ENCODE measurements around the gene IFRD2.
A peak's percentile ranks its signal among the peaks of the same experiment; 100 is the strongest.
"Not testable (repeated sequence)": the region's sequence is repeated elsewhere in the genome, so short reads cannot be mapped to it uniquely, and the experiment has no call there.

Gene IFRD2

DNA sequence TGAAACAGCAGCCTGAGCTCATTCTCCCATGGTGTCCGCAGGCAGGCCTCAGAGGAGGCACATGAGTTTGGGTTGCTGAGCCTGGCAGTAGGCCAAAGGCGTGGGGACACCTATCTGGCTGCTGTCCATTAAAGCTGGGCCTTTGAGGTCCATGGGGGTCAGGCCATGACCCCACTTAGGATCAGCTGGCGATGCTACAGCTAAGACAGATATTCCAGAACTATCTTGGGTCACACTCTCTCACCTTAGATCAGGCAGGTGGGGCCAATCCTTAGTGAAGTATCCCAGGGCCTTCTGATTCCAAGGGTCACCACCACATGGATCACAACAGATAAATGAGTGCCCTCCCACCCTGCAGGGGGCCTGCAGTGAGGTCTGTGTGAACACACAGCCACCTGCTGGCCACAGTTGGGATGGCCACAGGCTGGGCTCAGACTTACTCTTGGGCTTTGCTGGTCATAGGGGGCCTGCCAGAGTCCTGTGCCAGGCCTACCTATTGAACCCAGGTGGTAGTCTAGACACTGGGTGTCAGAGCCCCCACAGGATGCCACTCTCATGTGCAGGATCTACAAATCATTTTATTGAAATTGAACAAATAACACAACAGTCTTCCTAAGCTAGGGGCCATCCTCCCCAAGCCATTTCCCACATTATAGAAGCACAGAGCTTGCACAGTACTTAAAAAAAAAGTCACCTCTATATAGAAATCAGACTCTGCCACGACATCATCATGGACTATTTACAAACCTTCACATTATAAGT is 32.3 kb upstream of the IFRD2 start:
- DNase-seq (ENCODE audit: low read depth), result peak; percentile 65

DNA sequence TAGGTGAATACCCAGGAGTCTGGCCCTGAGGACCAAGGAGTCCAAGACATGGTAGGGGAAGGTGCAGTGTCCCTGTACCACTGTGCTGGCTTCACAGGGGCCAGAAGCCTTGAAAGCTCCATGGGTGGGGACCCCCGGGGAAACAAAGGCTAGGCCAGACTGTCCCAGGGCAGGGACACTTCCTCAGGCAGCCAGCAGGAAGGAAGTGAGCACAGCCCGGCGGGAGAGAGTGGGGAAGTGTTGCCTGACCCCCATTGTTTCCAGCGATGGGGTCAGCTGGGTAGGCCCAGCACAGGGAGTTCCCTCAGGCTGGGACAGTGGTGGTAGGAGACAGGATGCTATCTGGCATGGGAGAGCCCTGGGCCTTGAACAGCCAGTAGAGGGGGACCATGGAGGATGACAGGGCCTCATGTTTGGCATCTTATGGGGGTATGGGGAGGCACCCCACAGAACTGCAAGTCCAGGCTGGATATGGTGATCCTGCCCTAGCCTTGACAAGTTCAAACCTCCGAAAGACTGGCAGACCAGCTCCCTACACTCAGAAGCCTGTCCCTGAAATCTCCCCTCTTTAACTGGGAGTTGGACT is 31.5 kb upstream of the IFRD2 start:
- no peak for DNase-seq (ENCODE audit: low read depth)

DNA sequence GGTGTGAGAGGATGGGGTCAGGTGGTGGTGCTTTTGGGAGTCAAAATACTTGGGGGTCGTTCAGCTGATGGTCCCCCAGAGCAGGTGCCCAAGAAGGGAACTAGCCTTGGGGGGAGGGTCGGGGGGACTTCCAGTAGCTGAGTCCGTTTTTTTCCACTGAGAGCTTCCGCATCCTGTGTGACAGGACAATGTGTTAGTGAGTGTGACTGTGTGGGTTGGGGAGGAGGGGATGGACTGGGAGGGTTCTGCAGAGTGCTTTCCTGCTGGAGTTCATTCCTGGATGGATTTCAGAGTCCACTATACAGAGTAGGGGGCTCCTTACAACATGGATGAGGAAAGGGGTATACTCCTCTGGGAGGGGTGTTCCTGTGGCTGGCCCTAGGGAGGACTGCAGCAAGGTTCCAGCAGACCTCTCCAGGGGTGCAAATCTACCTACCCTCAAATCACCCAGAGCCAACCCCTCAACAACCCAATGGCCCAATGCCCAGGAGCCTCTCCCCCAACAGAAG is 30.9 kb upstream of the IFRD2 start:
- DNase-seq (ENCODE audit: low read depth), result no peak

DNA sequence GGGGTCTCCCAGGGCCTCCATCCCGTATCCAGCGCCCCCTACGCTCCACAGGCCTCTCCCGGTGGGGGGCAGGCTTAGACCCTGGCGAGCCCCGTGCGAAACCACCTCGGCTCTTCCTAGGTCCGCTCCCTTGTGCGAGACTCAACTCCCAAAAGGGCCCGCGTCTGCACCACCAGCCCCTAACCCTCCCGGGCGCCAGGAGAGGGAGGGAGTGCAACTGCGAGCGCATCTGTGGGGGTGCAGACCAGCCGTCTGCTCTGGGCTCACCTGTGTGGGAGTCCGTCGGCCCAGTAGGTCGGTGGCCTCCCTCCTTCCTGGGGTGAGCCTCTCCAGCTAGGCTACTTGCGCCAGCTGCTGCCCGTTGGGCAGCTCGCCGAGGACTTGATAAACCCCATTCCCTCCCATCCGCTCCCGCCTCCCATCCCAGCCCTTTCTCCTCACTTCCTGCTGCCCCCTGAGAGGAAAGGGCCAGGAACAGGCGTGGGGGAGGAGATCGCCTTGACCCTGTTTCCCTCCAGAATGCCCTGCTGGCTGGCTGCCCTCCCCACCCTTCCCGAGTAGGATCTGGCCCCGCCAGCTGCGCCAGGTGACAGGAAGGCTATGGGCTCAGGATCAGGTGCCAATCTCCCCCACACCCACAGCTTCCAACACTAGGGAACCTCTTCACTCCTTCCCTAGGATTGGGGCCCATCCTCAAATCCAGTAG is 30.3 kb upstream of the IFRD2 start, which contains the start of gene HYAL2:
TSS of gene HYAL2 (minus strand) at position 360 of the 706 bp plus-strand sequence. CDS start 2,256 bp downstream, outside the sequence.
- DNase-seq (ENCODE audit: low read depth), result no peak

DNA sequence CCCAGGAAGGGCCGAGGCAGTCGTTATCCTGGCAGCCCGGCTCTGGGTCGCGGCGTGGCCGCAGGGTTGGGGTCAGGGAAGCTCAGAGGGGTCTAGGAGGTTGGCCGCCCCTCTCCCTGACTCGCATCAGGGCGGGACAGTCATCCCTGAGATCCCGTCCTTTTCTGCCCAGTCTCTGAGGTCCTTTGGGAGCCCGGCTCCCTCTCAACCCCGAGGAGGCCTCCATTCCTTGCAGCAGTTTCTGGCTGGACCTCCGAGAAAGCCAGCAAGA is 29.8 kb upstream of the IFRD2 start:
- DNase-seq (ENCODE audit: low read depth), result no peak

DNA sequence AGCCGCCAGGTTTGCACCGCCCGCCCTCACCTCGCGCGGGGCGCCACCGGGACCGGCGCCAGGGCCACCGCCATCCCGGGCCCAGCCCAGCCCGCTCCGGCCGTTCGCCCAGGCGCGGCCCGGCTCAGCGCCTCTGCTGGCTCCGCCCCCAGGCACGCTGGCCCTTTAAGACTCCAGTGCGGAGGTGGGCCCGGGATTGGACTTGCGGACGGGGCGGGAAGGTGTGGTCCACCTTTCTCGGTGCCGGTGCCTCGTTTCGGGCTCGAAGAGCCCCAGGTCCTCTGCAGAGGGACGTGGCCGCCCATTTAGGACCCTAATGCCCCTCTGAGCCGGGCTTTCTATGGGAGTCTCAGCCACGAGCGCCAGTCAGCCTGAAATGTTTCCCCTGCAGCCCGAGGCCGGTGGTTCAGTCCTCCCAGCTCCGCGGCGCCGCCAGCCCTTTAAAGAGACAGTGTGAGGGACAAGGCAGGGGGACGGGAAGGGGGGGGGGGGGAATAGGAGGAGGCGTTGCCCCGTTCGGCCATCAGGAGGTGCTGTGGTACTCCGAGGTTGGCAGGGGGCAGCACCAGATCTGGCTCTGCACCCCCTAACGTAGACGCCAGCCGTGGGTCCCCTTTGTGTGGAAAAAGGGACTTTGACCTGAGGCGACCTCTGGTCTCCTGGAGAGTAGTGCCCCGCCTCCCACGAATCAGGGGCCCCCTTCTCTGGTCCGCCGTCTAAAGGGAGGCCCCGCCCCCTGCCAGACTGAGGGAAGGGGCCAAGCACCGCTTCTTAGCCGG is 29.3 kb upstream of the IFRD2 start:
- DNase-seq (ENCODE audit: low read depth), result peak; percentile 91

DNA sequence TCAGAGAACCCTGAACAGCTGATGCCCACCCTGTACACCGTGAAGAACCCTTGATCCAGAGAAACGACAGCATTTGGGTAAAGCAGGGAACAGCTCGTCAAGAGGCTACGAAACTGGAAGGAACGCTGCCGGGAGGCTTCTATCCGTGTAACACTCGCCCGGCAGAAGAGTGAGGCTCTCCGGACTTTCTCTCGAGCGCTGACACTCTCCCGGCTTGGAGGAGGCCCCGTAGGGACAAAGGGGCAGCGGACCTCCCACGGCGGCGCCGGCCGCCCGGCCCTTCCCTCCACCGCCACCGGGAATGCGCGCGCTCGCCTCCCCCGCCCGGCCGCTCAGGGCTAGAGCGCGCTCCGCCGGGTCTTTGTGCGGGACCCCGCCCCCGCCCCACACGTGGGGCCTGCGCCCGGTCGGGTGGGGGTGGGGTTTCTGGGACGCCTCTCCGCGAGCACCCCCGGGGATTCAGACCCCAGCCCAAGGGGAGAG is 28.7 kb upstream of the IFRD2 start:
- peak; percentile 66 for DNase-seq (ENCODE audit: low read depth)

DNA sequence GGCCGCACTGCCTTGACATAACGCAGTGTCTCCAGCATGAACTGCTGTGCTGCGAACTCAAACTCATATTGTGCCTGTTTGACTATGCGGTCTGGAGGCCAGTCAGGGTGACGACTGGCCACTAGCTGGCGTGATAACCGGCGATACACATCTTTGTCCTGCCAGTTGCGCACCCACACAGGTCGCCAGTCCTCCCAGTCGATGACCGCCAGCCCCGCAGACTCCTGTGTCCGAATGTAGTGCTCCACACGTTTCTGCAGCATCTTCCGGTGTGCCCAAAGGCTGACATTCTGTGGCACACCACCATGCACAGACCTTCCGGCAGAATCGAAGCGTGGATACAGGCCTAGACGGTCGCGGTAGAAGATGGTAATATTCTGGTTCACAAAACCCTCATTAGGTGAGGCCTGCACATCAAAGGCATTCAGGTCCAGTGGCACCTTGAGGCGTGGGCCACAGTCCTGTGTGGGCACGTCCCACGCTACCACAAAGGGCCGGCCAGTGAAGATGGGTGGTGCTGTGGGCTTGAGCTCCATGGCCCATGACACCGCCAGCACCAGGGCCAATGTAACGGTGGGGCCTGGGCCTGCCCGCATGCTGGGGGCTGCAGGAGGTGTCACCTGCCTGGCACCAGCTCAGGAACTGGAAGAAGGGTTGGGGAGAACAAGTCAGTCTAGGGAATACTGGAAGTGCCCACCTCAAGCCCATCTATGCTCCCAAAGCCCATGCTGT is 27.8 kb upstream of the IFRD2 start:
- DNase-seq (ENCODE audit: low read depth), result no peak

DNA sequence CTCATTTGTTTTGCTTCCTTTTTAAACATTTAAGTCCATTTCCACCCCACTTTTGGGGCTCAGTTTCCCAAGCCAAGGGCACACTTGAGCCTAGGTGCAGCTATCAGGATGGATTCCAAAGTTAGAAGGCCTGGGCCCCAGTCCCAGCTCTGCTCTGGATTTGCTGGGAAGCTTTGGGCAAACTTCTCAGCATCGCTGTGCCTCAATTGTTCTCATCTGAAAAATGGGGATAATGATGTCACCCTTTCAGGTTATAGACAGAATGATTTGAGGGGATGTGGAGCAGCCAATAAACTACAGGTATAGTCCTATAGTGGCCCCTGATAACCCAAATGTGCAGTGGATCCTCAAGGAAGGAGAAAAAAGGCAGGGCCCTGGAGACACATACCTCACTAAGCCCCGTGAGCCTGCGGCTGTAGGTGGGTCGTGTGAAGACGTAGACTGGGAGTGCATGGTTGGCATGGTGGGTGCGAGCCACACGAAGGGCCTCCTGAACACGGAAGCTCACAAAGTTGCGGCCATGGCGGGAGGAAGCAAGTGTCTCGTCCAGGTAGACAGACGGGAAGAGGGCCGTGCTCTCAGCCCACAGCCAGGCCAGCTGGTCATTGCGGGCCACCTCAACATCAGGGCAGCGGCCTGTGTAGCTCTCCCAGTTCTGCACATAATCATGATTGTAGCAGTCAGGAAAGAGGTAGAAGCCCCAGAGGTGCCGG is 27.1 kb upstream of the IFRD2 start:
- no peak for DNase-seq (ENCODE audit: low read depth)

DNA sequence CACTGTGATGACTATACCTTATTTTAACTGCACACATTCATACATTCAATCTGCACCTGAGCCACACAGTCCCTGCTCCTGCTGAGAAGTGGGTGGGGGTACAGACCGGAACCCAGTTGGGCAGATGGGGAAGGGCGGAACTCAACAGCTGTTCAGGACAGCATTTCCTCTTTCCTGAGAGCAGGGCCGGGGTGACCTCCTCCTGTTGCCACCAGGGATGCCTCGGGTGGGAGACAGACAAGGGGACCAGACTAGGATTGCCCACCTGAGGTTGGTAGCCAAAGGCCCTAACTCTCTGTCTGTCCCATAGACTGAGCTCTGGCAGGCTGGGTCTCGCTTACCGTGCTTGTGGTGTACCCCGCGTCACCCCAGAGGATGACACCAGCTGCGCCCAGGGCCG is 26.4 kb upstream of the IFRD2 start:
- no peak for DNase-seq (ENCODE audit: low read depth)

DNA sequence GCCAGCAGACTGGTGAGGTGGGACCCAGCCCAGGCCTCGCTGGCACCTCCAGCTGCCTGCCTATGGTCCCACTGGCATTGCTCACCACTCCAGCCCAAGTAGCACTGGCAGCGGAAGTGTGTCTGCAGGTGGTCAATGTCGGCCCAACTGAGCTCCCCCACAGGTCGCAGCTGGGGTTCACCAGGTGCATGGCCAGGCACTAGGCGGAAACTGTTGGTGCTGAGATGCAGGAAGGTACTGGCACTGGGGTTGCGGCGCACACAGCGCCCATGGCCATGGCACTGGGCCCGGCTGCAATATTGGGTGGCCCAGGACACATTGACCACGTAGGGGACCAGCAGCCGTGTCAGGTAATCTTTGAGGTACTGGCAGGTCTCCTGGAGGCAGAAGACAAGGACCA is 25.9 kb upstream of the IFRD2 start:
- no peak for DNase-seq (ENCODE audit: low read depth)

DNA sequence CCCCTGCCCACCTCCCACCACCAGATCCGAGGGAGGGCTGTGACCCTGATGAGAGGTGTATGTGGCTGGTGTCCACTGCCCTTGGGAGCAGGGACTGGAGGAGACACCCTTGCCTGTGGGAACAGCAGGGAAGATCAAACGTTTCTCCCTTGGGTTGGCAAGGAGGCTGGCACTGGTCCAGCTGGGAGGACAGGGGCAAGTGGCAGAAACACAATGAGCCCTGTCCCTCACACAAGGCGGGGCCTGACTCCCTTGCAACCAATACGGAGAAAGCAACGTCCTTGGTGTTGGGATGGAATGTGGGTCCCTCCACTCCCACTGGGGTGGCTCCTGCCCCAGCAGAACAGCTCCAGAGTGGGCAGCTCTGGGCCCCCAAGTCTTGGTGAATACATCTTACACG is 25.1 kb upstream of the IFRD2 start:
- no peak for DNase-seq (ENCODE audit: low read depth)

DNA sequence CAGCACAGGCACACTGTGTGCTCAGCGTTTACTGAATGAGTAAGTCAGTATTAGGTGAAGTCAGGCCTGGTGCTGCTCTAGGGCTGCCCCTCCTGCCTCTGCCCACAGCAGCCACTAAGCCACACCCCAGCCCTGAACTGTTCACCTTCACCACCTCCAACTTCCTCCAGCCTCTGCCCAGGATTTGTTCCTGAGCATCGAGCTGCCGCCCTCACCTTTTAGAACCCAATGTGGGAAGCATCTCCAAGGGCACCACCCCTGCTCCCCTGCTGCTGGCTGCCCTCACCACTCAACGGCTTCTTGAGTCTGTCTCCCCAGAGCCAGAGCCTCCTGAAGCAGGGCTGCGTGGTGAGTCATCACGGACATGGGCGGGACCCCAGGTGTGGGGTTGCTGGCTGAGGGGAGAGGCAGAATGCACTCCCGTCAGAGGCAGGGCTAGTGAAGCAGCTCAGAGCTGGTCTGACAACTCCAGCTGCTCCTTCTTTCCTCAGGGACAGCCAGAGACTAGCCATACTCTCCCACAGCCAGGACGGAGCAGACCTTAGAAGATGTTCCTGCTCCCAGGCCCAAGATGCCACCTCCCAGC is 24.5 kb upstream of the IFRD2 start:
- peak; percentile 62 for DNase-seq (ENCODE audit: low read depth)

DNA sequence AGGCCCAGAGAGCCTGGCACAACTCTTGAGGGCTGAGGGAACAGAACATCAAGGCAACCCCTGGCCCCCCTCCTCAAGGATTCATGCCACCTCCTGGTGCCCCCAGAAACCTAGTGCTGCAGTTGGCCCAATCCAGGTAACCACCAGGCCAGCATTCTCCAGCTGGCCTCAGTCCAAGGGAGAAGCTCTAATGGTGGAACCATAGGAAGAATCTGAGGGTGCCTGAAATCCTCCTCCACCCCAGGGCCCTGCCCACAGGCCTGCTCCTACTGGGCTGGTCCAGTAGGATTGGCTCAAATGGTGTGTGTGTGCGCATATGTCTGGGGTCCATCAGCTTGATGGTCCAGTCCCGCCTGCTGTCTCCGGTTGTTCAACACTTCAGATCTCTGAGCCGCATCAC is 22.6 kb upstream of the IFRD2 start:
- DNase-seq (ENCODE audit: low read depth), result no peak

DNA sequence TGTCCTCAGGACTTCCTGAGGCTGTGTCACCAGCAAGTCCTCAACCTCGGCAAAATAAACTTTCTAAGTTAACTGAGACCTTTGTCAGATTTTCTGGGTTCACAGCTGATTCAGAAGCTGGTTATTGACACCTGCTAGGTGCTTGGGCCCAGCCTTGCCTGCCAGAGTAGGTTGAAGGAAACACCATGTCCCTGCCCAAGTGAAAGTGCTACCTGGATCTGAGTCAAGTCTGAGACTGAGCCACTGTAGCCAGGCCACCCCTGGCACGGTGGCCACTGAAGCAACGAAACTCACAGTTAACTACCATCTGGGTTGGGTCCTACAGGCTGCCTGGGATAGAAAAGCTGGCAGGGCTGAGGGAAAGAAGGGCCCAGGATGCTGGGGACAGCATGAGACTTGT is 22.1 kb upstream of the IFRD2 start:
- no peak for DNase-seq (ENCODE audit: low read depth)

DNA sequence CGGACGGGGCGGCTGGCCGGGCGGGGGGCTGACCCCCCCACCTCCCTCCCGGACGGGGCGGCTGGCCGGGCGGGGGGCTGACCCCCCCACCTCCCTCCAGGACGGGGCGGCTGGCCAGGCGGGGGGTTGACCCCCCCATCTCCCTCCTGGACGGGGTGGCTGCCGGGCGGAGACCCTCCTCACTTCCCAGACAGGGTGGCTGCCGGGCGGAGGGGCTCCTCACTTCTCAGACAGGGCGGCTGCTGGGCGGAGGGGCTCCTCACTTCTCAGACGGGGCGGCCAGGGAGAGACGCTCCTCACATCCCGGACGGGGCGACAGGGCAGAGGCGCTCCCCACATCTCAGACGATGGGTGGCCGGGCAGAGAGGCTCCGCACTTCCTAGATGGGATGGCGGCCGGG is 19.8 kb upstream of the IFRD2 start:
- not testable (repeated sequence) for DNase-seq (ENCODE audit: low read depth)

DNA sequence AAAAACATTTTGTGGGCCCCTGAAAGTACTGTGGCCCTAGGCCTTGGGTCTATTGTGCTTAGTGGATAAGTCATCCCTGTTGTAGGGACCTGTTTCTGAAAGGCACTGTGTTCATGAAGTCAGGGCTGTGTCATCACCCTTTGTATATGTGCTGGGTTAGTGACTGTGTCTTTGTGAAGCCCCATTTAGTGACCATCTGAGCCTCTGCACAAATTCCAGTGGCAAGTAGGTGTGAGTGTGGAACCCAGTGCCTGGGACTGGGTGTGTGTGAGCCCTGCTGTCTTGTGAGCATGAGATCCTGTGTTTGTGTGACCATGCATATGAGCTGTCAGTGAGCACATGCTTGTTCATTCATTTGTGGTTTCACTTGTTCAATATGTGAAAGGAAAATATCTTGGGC is 12.4 kb upstream of the IFRD2 start:
- DNase-seq (ENCODE audit: low read depth), result no peak

DNA sequence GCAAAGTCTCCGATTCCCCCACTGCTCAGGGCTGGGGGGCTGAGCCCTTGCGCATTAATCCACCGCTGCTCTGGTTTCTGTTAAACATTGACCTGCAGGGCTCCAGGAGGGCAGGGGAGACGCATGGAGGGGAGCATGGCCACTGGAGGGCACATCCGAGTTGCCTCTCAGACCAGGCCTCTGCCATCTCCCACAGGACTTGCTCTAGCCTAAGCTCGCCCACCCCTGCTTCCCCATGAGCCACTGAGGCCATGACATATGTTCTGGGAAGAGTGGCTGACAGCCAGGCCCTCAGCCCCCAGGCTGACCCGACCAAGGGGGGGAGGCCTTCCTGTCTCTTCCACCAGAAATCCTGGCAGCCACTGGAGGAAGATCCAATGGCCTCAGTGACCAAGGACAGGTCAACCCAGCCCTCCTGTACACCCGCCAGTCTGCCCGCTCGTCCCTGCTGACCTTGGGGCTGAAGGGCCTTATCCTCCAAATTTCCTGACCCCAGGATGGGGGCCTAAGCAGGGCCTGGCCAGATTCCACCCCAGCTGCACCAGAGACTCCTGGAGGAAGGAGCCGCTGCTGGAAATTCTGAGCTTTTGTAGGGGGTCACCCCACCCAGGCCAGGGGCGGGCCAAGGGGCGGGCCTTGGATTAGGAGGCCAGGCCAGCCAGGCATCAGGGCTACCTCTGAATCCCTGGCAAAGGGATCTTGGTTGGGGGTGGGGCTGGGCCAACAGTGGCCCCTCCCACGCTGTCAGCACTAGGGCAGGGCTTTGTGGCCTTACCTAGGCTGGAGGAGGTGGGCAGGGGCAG is 11.0 kb upstream of the IFRD2 start, which contains the start of gene HYAL1:
TSS of gene HYAL1 (minus strand) at position 562 of the 803 bp plus-strand sequence. CDS start 618 bp downstream, outside the sequence.
- no peak for DNase-seq (ENCODE audit: low read depth)
